NCI-H2196 (cell line): Measurements from ENCODE around the gene NEB.
"Not testable (repeated sequence)": the region's sequence is repeated elsewhere in the genome, so short reads cannot be mapped to it uniquely, and the experiment has no call there.

Experiments
- DNase-seq: peaks from one replicate; lab custom pipeline; 2025; ENCODE audit not compliant: unreplicated experiment; lab: John Stamatoyannopoulos, UW

Gene NEB

GRCh38 chr2:151655663-151656398 is 78.4 kb downstream of the NEB start:
- DNase-seq: no peak

- DNase-seq: no peak
Observed at GRCh38 chr2:151654891-151655290, 79.4 kb downstream of the NEB start.

DNA sequence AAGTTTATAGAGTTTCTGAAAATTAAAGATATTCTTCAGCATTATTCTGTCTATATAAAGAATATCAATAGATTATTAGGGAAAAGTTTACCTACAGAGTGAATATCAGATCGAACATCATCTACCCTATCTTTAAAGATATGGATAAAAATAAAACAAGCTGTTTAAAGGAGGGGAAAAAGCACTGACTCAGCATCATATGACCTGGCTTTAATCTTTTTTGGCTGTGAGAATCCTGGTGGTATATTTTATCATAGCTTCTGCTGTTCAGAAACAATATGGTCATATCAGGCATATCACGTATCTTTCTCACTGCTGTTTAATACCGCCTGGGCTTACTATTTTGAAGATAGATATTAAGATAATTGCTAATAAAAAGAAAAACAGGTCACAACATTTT is 80.2 kb downstream of the NEB start:
- DNase-seq: no peak

- no peak for DNase-seq
Observed at GRCh38 chr2:151651274-151651673, 83.0 kb downstream of the NEB start.

- no peak for DNase-seq
Observed at GRCh38 chr2:151650456-151650855, 83.8 kb downstream of the NEB start.

DNA sequence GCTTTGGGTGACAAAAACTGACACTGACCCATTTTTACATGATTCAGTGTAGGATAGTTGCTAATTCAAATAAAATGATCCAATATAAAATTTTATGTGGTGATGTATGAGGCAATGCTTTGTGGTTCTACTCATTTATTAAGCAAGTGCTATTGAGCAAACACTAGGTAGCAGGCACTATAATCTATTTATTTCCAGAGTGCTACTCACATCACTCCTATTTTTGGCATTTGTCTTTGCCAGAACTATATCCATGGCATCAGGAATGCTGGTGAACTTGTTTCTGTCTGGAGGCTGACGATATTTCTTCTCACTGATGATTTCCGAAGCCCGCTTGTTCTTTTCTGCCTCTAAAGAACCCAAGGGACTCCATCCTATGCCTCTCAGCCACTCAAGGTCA is 84.3 kb downstream of the NEB start:
- no peak for DNase-seq

- DNase-seq: no peak
Observed at GRCh38 chr2:151649400-151649799, 84.9 kb downstream of the NEB start.

DNA sequence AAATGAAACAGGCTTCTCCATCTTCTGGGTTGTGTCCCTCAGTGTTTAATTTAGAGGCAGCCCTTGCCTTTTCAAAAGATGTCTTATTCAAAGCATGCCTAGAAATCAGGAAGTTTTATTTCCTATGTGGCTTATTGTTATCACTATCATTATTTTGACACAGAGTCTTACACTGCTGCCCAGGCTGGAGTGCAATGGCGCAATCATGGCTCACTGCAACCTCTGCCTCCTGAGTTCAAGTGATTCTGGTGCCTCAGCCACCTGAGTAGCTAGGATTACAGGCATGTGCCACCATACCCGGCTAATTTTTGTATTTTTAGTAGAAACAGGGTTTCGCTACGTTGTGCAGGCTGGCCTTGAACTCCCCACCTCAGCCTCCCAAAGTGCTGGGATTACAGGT is 87.8 kb downstream of the NEB start:
- DNase-seq: not testable (repeated sequence)

- no peak for DNase-seq
Observed at GRCh38 chr2:151644580-151644979, 89.7 kb downstream of the NEB start.

DNA sequence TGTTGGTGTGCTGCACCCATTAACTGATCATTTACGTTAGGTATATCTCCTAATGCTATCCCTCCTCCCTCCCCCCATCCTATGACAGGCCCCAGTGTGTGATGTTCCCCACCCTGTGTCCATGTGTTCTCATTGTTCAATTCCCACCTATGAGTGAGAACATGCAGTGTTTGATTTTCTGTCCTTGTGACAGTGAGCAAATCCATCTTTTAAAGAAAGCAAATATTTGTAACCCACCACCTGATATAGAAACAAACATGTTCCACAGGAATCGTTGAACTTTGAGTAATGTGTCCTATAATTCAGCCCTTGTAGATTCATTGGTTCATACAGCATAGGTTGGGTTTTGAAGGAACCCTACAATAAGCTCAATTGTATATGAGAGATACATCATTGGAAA is 92.4 kb downstream of the NEB start:
- DNase-seq: not testable (repeated sequence)

DNA sequence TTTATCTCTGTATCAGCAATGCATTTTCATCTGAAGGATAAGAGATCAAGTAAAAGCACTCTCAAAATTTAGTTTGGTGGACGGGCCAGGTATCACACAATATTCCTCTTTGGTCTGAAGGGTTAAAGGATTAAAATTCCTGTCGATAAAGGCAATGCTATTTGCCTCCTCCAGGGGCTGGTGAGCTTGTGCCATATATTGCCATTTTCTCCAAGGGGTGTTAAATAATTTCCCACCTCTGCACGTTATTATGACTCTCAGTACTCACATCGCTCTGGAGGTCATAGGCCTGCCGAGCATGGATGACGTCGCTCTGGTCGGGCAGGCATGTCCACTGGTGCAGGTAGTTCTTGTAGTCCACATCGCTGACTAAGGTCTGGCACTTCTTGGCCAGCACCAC is 94.2 kb downstream of the NEB start:
- no peak for DNase-seq

- DNase-seq: no peak
Observed at GRCh38 chr2:151638990-151639389, 95.3 kb downstream of the NEB start.

- peak; percentile 10 for DNase-seq
Observed at GRCh38 chr2:151638191-151638933, 95.9 kb downstream of the NEB start.

DNA sequence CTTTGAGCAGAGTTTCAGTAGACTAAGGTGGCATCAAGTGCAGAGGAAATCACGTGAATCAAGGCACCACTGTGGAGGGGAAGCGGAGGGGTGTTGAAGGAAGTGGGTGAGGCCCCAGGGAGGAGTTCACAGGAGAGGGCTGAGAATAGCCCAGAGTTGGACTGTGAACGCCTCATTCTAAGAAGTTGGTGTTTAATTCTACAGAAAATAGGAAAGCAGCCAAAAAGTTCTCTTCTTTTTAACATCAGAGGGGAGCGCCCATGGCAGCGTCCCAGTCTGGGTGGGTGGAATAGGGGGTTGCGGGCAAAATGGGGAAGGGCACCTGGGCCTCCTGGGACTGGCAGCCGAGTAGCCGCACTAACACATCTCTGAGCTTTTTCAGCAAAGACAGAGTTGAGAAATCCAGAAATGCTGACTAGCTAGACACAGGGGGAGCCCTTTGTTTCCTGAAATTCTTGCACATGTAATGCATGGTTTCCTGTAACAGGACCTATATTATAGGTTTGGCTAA is 97.0 kb downstream of the NEB start:
- DNase-seq: no peak

- DNase-seq: no peak
Observed at GRCh38 chr2:151634736-151635467, 99.4 kb downstream of the NEB start.

DNA sequence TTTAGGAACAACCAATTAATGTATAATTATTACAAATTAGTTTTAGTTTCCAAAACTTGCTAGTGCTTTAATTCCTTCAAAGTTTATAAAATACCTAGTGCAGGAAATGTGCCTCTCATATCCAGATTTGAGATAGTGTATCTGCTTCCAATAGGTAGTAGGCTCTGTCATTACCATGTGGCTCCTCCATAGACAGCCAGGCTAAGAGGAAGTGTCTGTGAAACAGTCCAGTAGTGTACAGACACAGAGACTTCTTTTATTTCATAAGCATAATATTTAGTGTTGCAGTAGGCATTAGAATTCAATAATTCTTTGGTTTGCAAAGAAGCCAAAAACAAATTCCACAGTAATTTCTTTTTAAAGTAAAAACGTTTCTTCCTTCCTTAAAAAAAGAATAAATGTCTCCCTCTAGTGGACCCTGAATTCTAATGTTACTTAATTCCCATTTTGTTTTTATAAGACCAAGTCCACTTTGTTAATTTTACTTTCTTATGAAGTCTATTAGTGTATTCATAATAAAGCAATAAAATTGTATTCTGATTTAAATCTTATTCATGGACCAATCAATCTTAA is 101.2 kb downstream of the NEB start:
- no peak for DNase-seq

- DNase-seq: no peak
Observed at GRCh38 chr2:151630372-151630771, 103.9 kb downstream of the NEB start.

- DNase-seq: no peak
Observed at GRCh38 chr2:151627353-151627752, 106.9 kb downstream of the NEB start.

DNA sequence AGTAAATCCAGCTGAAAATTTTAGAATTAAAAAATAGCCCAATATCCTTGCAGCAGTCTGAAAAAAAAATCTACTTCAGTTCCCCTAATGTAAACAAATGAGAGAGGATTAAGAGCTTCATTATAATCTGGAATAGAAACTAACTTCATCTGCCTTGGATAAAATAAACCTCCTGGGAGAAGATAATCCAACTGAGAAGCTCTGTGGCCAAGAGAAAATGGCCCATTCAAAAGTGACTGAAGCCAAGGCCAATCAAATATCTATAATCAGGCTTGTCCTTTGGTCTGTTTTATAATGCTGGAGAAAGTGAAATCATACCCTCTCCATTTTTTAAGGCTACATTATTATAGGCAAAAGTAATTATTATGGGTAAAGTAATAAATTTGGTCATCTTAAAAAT is 110.0 kb downstream of the NEB start:
- DNase-seq: no peak

GRCh38 chr2:151623631-151624030 is 110.6 kb downstream of the NEB start:
- no peak for DNase-seq

DNA sequence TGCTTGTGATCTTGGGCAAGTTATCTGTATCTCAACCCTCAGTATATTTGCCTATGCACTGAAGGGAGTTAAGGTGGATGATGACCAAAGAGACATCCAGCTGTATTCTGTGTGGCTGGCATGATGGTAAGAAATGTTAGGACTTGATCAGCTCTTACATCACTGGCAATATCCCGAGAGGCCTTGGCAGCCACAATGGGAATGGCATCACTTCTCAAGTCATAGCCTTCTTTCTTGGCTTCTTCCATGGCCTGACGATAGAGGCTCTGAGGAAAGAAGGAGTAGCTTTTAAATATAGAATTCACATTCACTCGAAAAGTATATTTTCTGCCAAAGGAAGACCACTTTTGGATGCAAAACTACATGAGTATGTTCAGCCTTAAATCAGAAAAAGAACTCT is 113.5 kb downstream of the NEB start:
- no peak for DNase-seq
